ENCODE data around the gene SCUBE1.

DNA sequence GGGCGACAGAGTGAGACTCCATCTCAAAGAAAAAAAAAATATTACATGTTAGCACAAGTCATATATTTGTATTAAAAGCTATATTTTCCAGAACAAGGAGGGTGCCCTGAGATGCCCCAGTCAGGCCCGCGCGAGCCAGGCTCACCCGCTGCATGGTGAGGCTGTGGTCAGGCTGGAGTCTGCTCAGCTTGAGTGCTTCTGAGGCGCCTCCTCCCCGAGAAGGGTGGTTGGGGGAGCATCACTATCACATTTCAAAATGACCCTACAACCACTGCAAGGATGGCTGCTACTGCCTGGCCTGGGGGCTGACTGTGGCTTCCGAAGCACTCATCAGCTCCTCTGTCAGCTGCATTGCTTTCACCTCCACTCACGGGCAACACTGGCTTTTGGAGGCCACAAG is 77.1 kb downstream of the SCUBE1 start:
- TF ChIP-seq CTCF (IDR thresholded peaks at IDR 0.05) (no peak), EZH2phosphoT487 (IDR thresholded peaks at IDR 0.05) (no peak)
